IPS DF 4.7 (cell line): Measurements from ENCODE around the gene SLC8A1.

ENCODE experiments used
- DNase-seq: peaks from one replicate; pipeline ENCODE4 v3.0.0-alpha.2; 2013; ENCODE audit warnings: low spot score; ENCODE audit errors: extremely low read depth

The SLC8A1 gene

DNA sequence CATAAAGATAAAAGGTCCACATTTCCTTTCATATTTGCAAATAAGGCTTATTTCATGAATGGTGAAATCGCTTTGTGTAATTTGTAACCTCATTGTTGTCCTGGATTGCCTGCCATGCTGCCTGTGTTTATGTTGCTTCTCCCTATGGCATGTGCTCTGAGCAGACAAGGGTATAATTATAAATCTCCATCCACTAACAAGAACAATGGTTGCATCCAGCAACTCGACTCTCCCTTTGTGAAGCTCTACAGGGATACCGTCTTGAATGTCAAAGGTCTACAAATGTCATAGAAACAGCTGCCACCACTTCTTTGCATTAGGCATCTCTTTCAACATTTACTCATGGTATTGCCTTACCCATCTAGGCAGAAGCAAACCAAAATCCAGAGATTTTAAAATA, 209.6 kb downstream of the SLC8A1 start:
- no peak for DNase-seq

- no peak for DNase-seq
Measured at GRCh38 chr2:40240070-40240469, 211.8 kb downstream of the SLC8A1 start.

GRCh38 chr2:40230707-40231432, 221.0 kb downstream of the SLC8A1 start:
- DNase-seq = no peak

DNA sequence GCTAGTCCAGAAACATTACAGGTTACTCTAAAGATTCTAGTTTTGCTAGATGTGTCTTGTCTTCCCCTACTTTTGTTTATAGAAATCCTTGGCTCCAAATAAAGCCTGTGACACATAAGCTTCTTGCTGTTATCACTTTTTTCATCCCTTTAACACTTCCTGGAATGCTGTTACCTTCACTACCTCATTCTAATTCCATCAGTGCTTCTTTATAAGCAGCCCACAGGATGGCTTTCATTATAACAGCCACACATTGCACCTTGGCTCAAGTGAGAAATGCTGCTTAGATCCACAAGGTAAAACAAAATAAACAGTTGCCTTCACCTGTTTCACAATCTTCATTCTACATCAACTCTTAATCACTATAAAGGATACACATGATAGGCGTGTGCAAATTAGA, 221.7 kb downstream of the SLC8A1 start:
- DNase-seq = no peak

- no peak for DNase-seq
Measured at GRCh38 chr2:40228310-40228709, 223.6 kb downstream of the SLC8A1 start.

DNA sequence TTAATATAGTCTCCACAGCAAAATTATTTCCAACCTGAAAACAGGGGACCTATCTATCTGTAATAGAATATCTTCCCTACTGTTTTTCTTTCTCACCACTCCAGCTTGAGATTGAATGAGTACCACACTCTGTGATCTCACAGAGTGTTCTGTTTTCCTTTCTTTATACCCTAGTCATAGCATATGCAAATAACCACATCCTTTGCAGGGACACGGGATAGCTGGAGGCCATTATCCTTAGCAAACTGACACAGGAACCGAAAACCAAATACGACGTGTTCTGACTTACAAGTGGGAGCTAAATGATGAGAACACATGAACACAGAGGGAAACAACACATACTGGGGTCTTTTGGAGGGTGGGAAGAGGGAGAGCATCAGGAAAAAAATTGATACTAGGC, 224.7 kb downstream of the SLC8A1 start:
- no peak for DNase-seq

DNA sequence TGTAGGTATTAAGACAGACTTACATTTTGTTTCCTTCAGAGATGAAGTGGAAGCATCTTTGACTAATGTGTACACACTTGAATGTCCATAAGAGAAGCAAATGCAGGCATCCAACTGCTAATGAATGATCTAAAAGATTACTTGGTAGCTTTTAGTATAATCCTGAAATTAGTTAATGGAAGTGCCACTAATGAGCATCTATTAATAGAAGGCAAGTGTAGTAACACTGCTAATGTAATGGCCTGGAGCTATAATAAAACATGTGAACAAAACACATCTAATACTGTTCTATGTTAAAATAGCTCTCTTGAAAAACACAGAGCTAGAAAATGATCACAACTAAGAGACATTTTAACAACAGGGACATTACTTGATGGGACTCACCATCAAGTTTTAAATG, 225.3 kb downstream of the SLC8A1 start:
- no peak for DNase-seq

DNA sequence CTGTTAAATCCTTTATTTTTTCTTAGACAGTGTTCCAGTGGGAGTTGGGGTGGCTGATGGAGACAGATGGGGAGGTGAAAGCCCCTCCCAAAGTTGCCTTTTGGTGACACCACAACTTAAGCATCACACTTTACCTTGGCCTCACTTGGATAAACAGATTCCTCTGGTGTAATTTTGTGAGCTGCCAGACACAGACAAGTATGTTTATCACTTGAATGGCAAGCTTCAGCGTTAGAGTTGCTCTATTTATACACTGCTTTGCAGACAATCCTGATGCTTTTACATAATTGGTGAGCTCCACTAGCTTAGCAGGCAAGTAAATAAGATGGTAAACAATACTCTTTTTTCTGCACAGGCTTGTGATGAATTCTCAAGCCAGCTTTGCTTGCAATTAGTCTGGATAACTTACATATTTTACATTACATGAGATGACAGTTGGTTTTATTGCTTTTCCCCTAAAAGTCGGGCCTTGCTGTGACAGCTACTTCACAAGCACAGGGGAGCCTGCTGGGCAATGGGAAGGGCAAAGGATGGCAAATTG, 226.2 kb downstream of the SLC8A1 start:
- DNase-seq = no peak

- no peak for DNase-seq
Measured at GRCh38 chr2:40224318-40224717, 227.6 kb downstream of the SLC8A1 start.

DNA sequence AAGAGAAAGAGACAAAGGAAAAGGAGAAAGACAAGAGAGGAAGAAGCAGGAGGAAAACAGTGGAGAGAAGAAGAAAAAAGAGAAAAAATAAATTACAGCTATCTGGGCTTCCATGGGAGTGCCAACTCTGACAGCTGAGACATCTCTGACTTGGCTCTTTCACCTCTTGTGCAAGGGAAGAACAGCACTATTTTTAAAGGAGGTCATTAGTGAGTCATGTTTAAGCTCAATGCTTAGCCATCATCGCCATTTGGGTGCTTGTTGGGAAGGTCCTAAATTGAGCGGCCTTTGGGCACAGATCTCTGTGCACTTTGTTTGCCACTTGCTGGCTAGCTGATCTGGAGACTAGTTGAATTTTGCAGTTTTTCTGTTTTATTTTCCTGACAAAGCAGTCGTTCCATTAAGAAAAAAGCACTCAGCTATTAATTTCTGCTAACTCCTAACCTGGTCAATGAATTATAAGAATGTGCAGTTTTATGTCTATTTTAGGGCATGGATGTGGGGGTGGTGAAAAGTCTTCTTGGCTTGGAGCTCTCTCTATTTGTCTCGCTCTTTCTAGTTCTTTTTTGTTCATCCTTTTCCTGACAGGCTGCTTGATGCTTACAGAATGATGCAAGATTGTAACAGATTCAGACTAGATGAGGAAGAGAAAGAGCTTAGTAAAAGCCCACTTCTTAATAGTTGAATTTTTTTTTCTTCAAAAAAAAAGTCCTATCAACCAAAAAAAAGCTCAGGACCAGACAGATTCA, 231.5 kb downstream of the SLC8A1 start:
- DNase-seq = no peak

DNA sequence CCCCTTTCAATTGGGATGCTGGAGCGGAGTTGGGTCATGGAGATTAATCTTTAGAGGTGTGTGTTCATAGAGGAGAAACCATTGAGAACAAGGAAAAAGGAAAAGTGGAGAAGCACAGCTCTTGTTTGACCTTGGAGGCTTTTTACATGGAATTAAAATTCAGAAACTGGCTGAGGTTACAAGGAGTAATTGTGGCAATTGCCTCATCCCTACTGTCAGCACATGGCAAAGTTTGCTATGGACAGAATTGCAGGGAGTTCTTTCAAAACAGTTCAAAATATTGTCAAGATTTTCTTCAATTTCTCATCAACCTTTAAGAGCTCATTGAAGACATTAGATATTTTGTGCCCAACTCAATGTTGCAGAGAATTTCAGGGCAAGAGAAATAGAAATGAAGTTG, 232.7 kb downstream of the SLC8A1 start:
- no peak for DNase-seq

DNA sequence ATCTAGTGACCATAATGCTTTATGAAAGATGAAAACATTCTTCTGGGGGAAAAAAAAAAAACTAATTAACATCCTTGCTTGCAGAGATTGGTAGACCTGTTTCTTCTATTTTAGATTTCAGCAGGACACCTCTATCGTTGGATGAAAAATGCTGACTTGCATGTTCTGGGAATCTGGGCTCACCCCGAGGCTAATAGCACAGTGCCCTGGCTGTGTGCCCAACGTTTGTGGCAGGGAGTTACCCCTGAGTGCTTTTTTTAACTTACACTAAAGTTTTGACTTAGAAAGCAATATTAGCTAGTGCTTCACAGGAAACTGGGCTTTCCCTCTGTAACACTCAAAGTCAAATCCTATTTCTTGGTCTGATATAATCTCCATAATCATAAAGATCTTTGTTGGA, 233.2 kb downstream of the SLC8A1 start:
- DNase-seq = no peak

- DNase-seq = no peak
Measured at GRCh38 chr2:40213619-40214018, 238.3 kb downstream of the SLC8A1 start.

GRCh38 chr2:40213071-40213470, 238.8 kb downstream of the SLC8A1 start:
- no peak for DNase-seq

DNA sequence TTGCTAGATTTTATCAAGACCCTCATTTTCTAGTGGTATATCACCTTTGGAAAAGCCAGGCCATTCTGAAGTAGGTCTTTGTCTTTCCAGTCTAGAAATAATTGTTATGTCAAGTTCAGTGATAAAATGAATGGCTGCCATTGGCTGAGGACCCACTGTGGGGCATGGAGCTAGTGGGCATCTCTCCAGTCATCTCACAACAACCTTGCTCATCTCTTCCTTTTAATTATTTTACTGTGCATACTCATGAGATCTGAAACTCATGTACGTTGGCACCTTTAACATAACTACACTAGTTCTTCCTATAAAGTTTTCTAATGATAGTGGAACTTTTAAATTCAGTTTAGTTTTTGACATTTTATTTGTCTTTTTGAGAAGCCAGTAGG, 240.9 kb downstream of the SLC8A1 start:
- no peak for DNase-seq

DNA sequence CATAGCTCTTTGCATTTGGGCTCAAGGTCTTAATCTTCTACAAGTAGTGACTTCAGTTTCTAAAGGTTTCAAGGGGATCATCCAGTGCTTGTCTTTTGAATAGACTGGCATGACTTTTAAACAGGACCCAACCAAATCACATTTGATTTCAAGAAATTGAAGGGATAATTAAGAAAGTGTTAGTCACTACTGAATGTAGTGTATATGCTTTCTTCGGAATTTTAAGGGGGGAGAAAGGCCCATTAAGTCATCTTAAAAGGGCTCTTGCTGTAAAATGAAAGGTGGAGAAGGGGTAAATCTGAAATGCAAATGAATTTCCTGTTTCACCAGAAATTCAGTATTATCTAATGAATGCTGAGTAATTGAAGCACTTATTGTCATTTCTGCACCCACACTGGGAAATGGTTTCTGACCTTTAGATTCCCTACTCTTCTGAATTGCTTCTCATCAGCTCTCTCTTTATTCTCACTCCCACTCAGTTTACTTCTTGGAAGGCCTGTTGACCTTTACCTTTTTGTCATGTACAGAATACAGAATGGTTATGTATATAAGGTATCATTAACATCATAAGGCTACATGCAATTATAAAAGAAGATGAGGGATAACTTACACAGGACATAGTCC, 241.4 kb downstream of the SLC8A1 start:
- peak; percentile 33 for DNase-seq

- no peak for DNase-seq
Measured at GRCh38 chr2:40209761-40210160, 242.1 kb downstream of the SLC8A1 start.

DNA sequence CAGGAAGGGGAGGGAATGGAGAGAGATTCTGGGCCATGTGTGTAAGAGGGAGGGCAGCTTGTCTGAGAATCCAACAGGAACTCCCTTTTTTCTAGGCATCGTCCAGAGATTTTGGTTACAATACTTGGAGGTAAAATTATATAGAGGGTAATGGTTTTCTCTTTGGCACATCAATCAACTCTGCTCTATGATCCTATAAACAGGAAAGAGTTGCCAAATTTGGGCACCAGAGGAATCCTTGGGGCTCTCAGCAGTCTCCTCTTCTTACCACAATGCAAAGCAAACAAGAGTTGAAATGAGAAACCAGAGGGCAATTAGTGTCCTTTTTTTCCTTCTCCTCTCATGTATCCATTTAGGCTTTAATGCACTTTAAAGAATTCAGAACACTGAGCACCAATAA, 243.4 kb downstream of the SLC8A1 start:
- DNase-seq = no peak

DNA sequence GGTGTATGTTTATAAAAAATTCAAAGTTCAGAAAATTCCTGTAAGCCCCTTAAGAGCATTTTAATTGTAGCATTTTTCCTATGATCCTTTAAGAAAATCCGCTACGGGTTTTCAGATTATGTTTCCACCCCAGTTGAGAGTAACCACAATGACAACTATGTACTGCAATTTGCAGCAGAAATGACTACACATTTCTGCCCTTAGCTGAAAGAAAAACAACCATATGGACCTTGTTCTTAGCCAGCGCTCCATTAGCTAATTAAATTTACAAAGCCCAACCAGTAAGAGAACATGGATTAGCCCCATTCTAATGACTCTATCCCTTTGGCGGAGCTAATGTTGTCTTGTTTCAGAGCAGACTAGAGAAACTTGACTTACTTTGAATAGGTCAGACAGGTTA, 247.6 kb downstream of the SLC8A1 start:
- no peak for DNase-seq

DNA sequence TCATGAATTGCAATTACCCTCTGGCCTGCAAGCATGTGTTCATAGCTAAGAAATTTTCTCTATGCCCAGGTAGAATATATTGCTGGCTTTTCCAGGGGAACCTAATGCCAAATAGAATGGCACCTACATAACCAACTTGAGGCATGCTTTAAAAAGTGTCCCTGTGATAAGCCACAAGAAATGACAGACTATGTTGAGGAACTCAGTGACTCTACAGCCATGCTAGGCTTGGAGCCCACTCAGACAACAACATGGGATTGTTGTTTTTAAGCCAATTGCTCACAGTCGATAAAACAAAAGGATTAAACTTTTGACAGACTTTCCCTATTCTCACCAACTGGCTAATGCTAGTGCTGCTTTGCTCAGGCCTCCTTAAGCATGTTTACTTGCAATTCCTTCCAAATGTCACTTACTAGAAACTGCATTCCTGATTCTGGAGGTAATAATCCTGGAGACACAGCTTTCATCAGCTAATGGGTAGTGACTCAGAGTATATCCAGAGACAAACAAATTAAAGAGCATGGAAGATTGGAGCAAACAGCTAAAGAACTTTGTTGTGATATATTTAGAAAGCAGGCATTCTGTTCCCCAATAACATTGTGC, 249.0 kb downstream of the SLC8A1 start:
- DNase-seq = no peak

GRCh38 chr2:40201425-40201824, 250.5 kb downstream of the SLC8A1 start:
- no peak for DNase-seq

- DNase-seq = no peak
Measured at GRCh38 chr2:40200366-40200915, 251.4 kb downstream of the SLC8A1 start.
